NCI-H82 treated with DMSO at 0.1 percent for 48 hours (cell line): ENCODE results near the gene CNTN1.

ENCODE experiments used
- DNase-seq: peaks from one replicate; lab custom pipeline; 2025; ENCODE audit not compliant: unreplicated experiment; lab: John Stamatoyannopoulos, UW

Gene CNTN1

DNA sequence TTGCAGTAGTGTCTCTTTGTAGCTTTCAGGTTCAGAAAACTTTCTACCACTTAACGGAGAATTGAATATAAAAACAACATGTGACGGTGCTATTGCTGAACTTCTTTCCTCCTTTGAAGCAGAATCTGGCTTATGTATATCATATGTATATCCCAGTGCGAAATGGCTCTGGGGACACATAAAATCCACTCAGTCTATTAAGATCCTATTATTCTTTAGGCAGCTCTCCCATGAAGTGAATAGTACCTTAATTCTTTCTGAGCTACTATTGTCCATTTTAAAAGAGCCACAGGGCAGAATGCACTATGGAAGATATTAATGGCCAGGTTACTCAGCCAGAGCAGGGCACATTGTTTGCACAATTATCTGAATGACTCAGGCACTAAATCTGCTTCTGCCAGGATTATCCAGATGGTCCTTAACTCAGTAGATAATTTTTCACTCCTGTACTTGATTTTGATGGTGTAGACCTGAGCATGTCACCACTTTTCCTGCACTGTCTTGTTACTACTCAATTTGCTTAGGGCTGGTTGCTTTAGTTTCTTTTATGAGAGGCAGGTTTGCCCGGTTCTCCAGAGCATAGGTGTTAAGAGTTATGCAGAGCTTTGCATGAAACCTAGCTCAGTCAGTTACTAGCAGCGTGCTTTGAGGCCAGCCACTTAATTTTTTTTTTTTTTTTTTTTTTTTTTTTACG is 5.5 kb downstream of the CNTN1 start:
- peak; percentile 96 for DNase-seq

DNA sequence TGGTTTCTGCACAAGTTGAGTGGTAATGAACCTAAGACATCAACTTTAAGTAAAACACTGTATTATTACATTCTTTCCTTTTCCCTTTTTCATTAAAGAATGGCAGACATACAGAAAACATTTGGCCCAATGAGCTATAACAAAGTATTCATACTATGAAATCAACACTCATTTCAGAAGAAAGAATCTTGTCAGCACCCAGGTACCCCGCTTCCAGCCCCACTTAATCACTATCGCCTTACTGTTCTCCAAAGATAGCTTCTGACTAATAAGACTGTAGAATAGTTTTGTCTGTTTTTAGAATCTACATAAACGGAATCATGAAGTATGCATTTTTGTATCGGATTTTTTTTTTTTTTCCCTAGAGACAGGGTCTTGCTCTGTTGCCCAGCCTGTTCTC is 9.5 kb downstream of the CNTN1 start:
- no peak for DNase-seq

DNA sequence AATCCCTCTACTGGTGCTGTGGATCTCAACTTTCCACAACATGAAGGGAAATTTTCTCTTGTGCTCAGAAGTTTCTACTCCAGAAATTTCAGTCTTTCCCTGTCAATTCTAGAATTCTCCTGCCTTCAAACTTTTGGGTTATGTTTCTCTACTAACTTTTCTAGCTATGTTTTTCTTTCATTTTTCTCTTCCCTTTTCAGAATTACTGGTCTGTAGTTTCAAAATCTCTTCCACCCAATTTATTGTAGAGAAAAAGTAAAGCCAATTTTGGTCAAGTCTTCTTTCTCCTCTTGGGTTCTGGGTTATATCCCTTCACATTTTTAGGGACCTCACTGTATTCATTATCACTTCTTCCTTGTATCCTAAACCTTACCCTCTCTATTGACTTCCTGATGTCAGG is 18.9 kb downstream of the CNTN1 start:
- DNase-seq, result no peak

DNA sequence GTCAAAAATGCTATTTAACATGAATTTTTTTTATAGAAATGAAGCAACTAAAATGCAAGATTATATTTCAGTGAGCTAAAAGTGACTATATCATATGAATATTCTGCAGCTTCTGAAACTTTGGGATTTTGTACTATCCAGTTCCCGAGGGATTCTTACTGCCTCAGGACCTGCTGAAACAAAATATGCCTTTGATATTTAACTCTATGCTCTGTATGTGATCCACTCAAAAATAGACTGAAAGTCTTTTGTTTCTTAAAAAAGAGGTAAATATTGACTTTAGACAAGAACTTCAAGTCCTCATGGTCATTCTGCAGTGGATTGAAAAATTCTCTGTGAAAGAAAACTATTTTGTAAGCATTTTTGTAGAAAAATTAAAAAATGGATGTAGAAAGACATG is 22.4 kb downstream of the CNTN1 start:
- DNase-seq, result no peak

DNA sequence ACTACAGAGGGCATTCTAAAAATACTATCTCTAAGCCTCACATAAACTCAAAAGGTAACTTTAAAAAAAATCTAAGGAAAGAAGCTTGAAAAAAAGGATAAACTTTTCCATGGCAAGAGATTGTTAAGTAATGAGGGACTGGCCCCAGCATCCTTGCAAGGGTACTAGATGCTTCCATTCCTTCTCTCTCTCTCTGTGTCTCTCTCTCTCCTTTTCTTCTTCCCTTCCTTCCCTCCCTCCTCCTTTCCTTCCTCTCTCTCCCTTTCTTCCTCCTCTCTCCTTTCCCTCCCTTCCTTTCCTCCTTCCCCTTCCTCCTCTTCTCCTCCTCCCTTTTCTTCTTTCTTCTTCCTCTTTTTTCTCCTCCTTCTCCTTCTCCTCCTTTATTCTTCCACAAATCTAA is 23.8 kb downstream of the CNTN1 start:
- DNase-seq, result no peak

DNA sequence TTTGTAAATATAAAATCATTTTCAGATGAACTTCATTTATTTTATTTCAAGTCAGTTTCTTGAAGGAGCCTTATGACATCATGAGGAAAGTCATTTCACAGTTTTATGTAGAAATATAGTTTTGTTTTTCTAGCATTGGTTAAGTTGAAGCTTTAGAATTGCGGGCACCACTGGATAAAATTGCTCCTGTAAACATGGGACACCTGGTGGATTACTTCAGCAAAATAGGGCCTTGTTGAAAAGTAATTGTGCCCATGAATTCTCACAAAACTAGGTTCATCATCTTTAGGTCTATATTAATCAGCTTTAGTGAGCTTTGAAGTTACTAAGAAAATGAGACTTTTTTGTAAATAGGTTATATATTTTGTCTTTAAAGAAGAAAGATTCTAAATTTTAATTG is 25.3 kb downstream of the CNTN1 start:
- DNase-seq, result no peak

DNA sequence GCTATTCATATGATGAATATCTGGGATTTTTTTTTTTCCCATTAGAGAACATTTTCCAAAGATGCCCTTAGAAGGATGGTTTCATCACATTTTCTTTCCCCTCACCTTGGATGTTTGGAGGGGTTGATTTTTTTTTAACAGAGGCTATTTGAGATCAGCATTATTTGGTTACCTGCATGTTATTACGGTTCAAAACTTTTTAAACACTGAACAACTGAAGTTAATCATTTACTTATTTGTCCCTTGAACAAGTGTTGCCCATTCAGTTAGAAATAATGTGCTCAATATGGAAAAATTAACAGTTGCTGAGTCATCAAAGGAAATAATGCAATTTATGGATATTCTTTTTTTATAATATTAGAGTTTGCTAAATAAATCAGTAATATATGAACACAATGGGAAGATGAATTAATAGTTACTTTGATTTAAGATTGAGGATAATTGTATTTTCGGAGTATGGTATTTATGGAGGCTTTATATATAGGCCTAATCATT is 26.7 kb downstream of the CNTN1 start:
- no peak for DNase-seq

DNA sequence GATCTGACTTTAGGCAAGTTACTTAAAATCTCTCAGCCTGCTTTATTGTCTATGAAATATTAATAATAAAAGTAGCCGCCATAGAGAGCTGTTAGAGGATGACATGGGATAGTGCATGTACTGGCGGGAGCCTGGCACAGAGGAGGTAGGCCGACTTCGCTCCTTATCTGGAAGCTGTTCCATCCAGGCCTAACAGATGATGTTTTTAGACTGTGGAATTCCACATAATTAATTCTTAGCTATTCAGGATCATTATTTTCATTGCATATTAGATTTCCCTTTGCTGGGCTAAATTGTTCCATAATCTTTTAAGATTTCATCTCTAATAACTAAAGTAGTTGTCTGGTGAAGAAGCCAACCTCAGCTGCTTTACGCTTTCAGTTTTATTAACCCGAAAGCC is 30.8 kb downstream of the CNTN1 start:
- no peak for DNase-seq

DNA sequence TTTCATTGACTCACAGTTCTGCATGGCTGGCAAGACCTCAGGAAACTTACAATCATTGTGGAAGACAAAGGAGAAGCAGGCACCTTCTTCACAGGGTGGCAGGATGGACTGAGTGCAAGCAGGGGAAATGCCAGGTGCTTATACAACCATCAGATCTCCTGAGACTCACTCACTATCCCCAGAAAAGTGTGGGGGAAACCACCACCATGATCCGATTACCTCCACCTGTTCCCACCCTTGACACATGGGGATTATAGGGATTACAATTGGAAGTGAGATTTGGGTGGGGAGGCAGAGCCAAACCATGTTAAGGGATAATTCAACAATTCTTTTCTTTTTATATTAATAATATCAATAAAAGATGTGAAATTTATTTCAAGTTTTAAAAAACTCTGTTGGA is 34.1 kb downstream of the CNTN1 start:
- DNase-seq, result peak; percentile 76

DNA sequence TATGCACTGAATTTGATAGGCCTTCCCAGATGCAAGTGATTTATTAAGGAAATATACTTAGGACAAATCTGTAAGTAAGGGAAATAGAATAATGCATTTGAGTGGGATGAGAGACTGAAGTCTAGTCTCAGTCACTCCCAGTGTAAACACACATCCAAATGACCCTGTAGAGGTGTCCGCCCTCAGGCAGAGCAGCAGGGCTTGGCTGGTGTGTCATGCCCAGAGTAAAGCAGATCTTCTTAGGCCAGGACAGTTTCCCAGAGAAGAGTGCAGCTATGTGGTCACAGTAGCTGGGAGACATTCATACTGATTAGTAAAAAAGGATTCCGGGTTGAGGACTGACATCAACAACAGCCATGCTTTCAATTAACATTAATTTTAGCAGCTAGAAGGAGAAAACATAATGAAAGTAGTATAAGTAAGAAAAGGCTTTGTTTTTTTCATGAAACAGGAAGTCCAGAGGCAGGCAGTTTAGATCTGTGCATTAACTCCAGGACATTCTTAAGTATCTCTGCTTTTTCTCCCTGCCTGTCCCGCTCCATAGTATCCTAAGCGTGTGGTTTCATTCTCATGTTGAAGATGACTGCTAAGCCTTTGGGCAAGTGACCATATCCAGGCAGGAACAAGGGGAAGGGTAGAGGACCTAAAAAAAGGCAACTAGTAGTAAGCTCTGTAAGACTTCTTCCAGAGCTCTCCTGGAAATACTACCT is 35.7 kb downstream of the CNTN1 start:
- no peak for DNase-seq

DNA sequence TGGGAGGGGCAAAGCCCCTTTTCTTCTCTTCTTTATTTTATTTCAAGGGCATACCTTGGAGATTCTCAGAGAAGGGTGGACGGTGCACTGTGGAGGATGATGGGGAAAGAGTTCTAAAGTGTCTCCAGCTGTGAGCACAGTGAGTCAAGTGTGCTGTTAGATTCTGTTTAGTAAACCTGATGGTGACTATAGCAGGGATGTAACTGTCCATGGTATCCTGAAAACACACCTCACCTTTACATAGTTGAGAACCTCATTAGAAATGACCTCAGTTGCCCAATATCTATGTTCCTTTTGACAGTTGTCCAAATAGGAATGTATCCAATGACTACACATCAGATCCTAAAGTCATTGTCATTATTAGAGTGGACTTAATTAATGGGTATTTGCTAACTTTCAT is 38.0 kb downstream of the CNTN1 start:
- DNase-seq, result no peak

DNA sequence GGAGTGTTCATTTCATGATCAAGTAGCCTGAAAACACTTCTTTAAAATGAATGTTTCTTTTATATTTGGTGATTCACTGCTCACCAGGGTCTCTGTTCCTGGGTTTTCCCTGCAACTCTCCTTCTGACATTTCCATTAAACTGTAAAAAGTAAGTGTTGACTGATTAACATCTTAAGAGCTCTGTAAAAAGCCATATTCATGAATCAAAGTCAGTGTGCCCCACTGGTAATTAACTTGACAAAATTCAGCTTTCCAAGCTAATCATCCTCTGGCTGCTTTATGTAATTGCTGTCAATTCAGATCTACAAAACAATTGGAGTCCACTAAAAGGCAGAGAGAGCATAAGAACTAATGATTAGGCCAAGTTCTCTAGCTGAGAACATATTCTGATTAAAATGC is 41.6 kb downstream of the CNTN1 start:
- no peak for DNase-seq

DNA sequence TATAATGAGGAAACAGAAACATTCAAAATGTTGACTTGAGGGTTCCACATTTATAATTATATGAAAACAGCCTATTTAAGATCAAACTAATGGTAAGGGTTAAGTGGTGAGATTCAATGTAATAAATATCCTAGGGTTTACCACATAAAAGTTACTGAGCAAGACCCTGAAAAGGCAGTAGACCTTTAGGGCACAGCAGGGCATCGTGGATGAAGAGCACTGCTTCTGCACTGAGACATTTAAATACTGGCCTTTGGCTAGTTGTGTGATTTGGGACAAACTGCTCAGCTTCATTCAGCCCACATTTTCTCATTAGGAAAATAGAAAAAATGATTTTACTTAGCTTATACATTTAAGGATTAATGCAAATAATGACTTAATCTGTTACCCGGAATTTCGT is 42.0 kb downstream of the CNTN1 start:
- DNase-seq, result no peak

DNA sequence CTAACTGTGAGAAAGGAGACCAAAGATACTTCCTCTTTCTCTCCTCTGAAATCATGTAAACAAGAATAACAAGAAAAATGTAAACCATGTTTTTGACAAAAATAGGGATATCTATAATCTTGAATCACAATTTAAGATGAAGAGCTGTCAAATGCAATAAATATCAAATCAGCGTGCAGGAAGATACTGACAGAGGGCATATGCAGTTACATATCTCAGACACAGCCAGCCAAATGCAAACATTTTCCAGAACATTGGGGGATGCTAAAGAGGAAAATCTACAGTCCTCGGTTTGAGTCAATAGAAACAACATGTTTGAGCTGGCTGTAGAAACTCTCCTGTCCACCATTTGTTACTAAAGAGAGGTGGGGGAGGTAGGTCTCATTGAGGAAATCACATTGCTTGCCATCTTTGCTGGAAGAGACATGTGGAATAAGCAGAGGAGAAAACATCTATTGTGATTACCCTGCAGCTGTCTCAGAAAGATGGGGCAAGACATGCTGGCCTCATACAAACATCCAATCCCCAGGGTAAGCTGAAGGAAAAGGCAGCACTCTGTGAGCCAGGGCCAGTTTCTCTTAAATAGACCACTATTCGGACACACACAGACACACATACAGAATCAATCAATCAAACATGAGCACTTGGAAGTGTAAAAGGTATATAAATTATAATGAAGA is 43.5 kb downstream of the CNTN1 start:
- DNase-seq, result no peak

DNA sequence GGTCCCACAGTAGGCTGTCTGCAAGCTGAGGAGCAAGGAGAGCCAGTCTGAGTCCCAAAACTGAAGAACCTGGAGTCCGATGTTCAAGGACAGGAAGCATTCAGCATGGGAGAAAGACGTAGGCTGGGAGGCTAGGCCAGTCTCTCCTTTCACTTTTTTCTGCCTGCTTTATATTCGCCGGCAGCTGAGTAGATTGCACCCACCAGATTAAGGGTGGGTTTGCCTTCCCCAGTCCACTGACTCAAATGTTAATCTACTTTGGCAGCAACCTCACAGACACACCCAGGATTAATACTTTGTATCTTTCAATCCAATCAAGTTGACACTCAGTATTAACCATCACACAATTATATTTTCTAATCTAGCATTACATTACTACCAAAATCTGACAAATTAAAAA is 45.2 kb downstream of the CNTN1 start:
- peak; percentile 27 for DNase-seq

DNA sequence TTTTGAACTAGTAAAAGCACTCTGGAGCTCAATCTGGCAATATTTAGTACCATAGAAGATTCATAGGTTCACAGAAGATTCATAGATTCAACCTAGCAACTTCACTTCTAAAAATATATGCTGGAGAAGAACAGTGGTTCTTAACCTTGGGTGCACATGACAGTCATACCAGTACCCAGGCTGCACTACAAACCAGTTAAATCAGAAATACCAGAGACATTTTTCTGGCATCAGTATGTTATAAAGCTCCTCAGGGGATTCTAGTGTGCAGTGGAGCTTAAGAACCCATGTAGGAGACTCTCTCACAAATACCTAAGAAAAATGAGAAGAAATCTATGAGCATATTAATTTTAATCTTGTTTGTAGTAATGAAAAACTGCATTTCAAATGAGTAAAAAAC is 46.6 kb downstream of the CNTN1 start:
- DNase-seq, result no peak

DNA sequence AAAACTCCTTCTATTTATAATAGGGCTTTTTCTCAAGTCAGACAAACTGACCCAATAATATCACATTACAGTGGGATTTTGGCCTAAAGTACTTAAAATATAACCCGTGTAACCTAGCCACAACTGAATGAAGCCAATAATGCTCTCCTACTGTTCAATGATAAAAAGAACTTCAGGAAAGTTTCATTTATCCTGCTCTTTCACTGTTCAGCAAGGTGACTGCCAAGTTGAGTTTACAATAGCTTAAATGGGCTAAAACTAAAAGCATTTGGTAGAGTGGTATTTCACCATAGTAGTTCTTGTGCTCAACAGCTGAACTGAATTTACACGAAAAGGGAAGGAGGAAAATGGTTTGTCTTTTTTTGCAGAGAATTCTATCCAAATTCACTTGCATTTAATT is 49.8 kb downstream of the CNTN1 start:
- no peak for DNase-seq

DNA sequence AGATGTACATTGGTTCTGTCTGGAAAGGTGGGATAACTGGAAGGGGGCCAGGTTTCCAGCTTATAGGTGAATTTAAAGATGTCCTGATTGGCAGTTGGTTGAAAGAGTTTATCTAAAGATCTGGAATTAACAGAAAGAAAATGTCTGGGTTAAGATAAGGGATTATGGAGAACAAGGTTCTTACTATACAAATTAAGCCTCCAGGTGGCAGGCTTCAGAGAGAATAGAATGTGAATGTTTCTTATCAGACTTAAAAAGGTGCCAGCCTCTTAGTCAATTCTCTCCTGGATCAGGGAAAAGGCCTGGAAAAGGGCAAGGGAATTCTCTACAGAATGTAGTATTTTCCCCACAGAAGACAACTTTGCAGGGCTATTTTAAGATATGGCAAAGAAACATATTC is 53.1 kb downstream of the CNTN1 start:
- DNase-seq, result no peak

DNA sequence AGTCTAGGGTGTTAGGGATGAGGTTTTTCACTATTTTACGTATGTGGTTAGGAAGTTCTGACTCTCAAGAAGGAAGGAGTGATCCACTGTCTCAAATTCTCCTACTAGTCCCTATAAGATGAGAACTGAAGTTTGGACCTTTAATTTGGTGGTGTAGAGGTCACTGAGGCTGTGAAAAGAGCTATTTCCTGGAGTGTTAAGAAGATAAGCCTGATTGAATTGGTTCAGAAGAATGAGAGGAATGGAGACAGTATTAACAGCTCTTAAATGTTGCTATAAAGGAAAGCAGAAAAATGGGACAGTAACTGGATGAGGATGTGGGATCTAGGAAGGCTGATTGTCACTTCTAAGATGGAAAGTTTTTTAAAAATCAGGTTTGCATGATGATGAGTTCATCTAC is 57.6 kb downstream of the CNTN1 start:
- DNase-seq, result no peak

DNA sequence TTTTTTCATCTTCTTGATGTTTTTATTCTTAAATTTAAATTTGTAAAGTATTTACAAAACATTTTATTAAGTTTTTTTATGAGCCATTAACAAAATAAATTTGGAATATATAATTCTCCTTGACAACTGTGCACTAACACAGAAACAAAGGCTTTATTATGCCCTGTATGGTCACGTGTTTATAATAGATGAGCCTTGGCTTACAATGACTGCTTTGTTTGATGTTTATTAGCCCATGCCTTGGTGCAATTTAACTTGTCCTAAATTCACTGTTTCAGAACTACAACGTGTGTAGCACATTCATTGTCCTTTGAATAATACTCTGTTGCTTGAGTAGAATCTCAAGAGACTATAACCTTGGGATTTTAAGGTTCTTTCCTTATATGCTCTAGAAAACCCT is 59.8 kb downstream of the CNTN1 start:
- no peak for DNase-seq

DNA sequence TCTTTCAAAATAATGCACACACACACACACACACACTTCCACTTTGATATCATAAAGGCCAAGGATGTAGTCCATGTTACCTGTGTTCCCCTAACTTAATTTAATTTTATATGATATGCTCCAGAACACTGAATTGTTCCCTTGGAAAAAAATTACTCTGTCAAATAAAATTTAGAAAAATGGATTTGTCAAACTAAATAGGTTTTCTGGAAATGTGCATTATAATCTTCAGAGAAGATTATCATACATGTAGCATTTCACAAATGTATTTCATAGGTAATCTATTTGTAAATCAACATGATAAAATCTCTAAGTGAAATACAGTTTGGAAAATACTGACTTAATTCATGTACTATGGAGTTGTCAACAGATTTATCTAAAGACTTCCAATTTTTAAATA is 68.6 kb downstream of the CNTN1 start:
- no peak for DNase-seq

DNA sequence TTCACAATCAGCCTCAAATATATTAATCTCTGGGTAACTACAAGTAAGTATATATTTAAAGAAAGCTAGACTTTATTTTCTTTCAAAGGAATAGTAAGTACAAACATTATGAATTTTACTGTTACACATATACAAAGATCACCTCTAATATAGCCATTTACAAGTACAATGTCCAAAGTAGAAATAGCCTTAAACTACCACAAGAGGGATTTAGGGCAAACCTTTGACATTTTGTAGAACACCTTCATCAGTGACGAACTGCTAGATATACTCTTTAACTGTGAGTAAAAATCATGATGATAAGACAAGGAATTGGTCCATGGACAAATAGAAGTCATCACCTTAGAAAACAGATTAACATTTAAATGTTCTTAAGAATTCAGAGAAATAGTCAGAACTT is 69.8 kb downstream of the CNTN1 start:
- no peak for DNase-seq
